Hepatocyte (in vitro differentiated cells): Measurements from ENCODE around the gene TTC28.

Experiments
- EZH2 ChIP-seq: fragments of 200-600 bp; sonication (generic); IDR thresholded peaks from 2 replicates; pipeline ENCODE4 v1.6.1; 2016; ENCODE audit warnings: antibody characterized with exemption, mild to moderate bottlenecking, borderline replicate concordance
- EZH2phosphoT487 ChIP-seq: fragments of 200-600 bp; sonication (generic); IDR thresholded peaks from one replicate; pipeline ENCODE4 v1.6.1; 2018; ENCODE audit warnings: antibody characterized with exemption, mild to moderate bottlenecking, low read depth, moderate library complexity; ENCODE audit not compliant: unreplicated experiment, severe bottlenecking
- TF ChIP-seq, protein P1 (sequence below): fragments of 200-600 bp; sonication (generic); IDR thresholded peaks from 2 replicates; pipeline ENCODE4 v1.5.1; 2016; ENCODE audit warnings: antibody characterized with exemption, mild to moderate bottlenecking; ENCODE audit not compliant: poor library complexity

- TF ChIP-seq EZH2phosphoT487: no peak
- TF ChIP-seq, protein P1, sequence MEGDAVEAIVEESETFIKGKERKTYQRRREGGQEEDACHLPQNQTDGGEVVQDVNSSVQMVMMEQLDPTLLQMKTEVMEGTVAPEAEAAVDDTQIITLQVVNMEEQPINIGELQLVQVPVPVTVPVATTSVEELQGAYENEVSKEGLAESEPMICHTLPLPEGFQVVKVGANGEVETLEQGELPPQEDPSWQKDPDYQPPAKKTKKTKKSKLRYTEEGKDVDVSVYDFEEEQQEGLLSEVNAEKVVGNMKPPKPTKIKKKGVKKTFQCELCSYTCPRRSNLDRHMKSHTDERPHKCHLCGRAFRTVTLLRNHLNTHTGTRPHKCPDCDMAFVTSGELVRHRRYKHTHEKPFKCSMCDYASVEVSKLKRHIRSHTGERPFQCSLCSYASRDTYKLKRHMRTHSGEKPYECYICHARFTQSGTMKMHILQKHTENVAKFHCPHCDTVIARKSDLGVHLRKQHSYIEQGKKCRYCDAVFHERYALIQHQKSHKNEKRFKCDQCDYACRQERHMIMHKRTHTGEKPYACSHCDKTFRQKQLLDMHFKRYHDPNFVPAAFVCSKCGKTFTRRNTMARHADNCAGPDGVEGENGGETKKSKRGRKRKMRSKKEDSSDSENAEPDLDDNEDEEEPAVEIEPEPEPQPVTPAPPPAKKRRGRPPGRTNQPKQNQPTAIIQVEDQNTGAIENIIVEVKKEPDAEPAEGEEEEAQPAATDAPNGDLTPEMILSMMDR: no peak
- TF ChIP-seq EZH2: no peak
Observed at GRCh38 chr22:28414913-28415312, 264.7 kb downstream of the TTC28 start.
